Neutrophil (primary cell): ENCODE measurements around the gene GLT1D1.
A peak's percentile ranks its signal among the peaks of the same experiment; 100 is the strongest.

ENCODE experiments used
- H3K27ac ChIP-seq: fragments of 200-600 bp; sonication (generic); 2 replicates; pipeline ENCODE4 v1.5.1; 2016; ENCODE audit warnings: mild to moderate bottlenecking, moderate library complexity
- H3K27me3 ChIP-seq: fragments of 200-600 bp; sonication (generic); 2 replicates; pipeline ENCODE4 v1.6.0; 2016; ENCODE audit warnings: mild to moderate bottlenecking
- H3K36me3 ChIP-seq: fragments of 200-600 bp; sonication (generic); 2 replicates; pipeline ENCODE4 v1.5.1; 2017
- H3K4me1 ChIP-seq, 2 experiments: fragments of 200-600 bp in 1 of 2; sonication (generic) in 1 of 2; 1 replicate in 1 of 2; 2 replicates in 1 of 2; pipeline versions ENCODE4 v1.5.1 to v1.6.1; 2013 to 2016; ENCODE audit warnings: low read depth in 1 of 2, low read length in 1 of 2, mild to moderate bottlenecking in 1 of 2, moderate library complexity in 1 of 2; ENCODE audit not compliant: control insufficient read depth in 1 of 2, insufficient read depth in 1 of 2
- H3K4me3 ChIP-seq, 2 experiments: fragments of 200-600 bp in 1 of 2; sonication (generic) in 1 of 2; 1 replicate in 1 of 2; 2 replicates in 1 of 2; pipeline ENCODE4 v1.5.1; 2013 to 2016; ENCODE audit warnings: low read depth in 1 of 2, low read length in 1 of 2, mild to moderate bottlenecking in 1 of 2, moderate library complexity in 1 of 2
- H3K9me3 ChIP-seq: fragments of 200-600 bp; sonication (generic); 2 replicates; pipeline ENCODE4 v1.5.1; 2016
- CTCF ChIP-seq: fragments of 200-600 bp; sonication (generic); IDR thresholded peaks from 2 replicates; pipeline ENCODE4 v1.5.1; 2016; ENCODE audit warnings: antibody characterized with exemption

GLT1D1 gene

GRCh38 chr12:128970110-128970509, 116.8 kb downstream of the GLT1D1 start:
- H3K36me3 ChIP-seq, result peaks cover 85% of the 10 kb centered on the region
- no peak for TF ChIP-seq CTCF
- H3K27ac ChIP-seq, result peak overlapping the region; percentile 35
- no peak overlapping the region for H3K4me3 ChIP-seq
- H3K27me3 ChIP-seq, result no peaks in the 10 kb centered on the region
- H3K4me1 ChIP-seq, result peaks cover 0 to 4% of the 10 kb centered on the region in 2 experiments
- no peaks in the 10 kb centered on the region for H3K9me3 ChIP-seq

- Histone ChIP-seq H3K4me1 (peaks cover 0 to 4% of the 10 kb centered on the region in 2 experiments), H3K4me3 (no peak overlapping the region), H3K27ac (peak overlapping the region; percentile 35), H3K27me3 (no peaks in the 10 kb centered on the region), H3K36me3 (peaks cover 84% of the 10 kb centered on the region), H3K9me3 (no peaks in the 10 kb centered on the region)
- TF ChIP-seq CTCF, result no peak
These were observed 117.7 kb downstream of the GLT1D1 start for GRCh38 chr12:128970941-128971340.

- TF ChIP-seq CTCF, result no peak
- Histone ChIP-seq H3K9me3 (no peaks in the 10 kb centered on the region), H3K36me3 (peaks cover 84% of the 10 kb centered on the region), H3K4me1 (peaks cover 0 to 4% of the 10 kb centered on the region in 2 experiments), H3K4me3 (no peak overlapping the region), H3K27me3 (no peaks in the 10 kb centered on the region), H3K27ac (peak overlapping the region; percentile 39)
These were observed 118.5 kb downstream of the GLT1D1 start for GRCh38 chr12:128971802-128972201.

- H3K4me1 ChIP-seq, result peaks cover 0 to 4% of the 10 kb centered on the region in 2 experiments
- no peak overlapping the region for H3K27ac ChIP-seq
- TF ChIP-seq CTCF, result no peak
- no peak overlapping the region for H3K4me3 ChIP-seq
- H3K9me3 ChIP-seq, result no peaks in the 10 kb centered on the region
- H3K36me3 ChIP-seq, result peaks cover 87% of the 10 kb centered on the region
- no peaks in the 10 kb centered on the region for H3K27me3 ChIP-seq
These were observed 120.8 kb downstream of the GLT1D1 start for GRCh38 chr12:128973883-128974681.

- Histone ChIP-seq H3K27ac (no peak overlapping the region), H3K9me3 (no peaks in the 10 kb centered on the region), H3K4me3 (no peak overlapping the region), H3K27me3 (no peaks in the 10 kb centered on the region), H3K36me3 (peaks cover 87% of the 10 kb centered on the region), H3K4me1 (no peaks in the 10 kb centered on the region)
- TF ChIP-seq CTCF, result no peak
These were observed 121.6 kb downstream of the GLT1D1 start for GRCh38 chr12:128974881-128975280.
